HG02885 (cell line): ENCODE measurements around the gene BAX.
A peak's percentile ranks its signal among the peaks of the same experiment; 100 is the strongest.

Experiments
- ATAC-seq: cut with Tn5 transposase; IDR thresholded peaks from one replicate; pipeline ENCODE4 v1.9.1; 2021; ENCODE audit warnings: mild to moderate bottlenecking; ENCODE audit not compliant: unreplicated experiment, poor library complexity

The BAX gene

DNA sequence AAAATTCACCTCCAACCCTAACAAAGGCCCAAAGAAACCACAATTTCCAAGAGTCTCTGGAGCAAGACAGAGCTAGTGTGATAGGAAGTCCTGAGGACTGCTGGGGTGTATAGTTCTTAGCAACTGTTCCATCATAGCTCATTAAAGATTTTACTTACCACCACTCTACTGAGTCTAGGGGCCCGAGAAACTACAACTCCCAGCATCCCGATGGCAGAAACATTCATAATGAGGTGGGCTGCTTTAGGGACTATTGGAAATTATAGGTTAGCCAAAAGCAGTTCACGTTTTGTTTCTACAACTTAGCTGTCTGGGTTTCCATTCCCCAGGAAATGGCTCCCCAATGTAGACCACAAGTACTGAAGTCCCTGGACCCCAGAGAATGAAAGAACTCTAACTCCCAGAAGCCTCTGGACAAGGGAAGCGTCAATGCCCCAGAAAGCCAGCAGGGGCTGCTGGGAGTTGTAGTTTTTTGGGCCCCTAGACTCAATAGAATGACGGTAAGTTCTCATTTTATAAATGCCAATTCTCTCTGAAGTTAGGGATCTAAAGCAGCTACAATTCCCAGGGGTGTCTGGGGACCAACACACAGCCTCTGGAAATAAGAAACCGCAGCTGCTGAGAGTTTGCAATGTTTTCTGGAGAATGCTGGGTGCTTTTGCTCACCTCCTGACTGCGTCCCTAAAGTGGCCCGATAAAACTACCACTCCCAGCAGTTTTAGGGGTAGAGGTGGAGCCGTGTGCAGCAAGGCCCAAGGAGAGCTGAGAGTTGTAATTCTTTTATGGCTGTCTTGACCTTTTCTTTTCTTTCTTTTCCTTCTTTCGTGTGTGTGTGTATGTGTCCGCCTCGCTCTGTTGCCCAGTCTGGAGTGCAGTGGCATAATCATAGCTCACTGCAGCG lies 21.5 kb downstream of the BAX start:
- no peak for ATAC-seq

DNA sequence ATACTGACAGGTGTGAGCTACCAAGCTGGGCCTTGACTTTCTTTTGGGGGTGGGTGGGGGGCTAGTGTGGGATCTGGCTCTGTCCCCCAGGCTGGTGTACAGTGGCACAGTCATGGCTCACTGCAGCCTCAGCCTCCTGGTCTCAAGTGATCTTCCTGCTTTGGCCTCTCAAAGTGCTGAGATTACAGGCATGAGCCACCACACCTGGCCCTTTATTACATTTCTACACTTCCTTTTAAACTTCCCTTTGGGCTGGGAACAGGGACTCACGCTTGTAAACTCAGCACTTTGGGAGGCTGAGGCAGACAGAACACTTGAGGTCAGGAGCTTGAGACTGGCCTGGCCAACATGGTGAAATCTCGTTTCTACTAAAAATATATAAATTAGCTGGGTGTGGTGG lies 22.4 kb downstream of the BAX start:
- no peak for ATAC-seq

DNA sequence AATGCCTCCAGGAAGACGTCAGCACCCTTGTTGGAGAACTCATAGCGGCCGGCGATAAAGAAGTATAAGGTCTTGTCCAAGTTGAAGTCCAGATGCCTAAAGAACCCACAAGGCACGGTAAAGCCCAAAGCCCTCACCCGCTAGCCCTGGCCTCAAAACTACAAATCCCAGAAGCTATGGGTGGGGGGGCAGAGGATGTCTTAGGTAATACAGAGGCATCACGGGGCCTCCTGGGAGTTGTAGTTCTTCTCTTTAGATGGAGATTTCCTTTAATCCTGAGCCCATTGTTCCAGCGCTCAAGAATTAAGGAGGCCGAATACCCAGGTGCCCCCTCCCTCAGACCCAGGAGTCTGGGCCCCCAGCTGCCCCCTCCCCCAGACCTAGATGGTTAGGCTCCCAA lies 27.6 kb downstream of the BAX start:
- no peak for ATAC-seq

DNA sequence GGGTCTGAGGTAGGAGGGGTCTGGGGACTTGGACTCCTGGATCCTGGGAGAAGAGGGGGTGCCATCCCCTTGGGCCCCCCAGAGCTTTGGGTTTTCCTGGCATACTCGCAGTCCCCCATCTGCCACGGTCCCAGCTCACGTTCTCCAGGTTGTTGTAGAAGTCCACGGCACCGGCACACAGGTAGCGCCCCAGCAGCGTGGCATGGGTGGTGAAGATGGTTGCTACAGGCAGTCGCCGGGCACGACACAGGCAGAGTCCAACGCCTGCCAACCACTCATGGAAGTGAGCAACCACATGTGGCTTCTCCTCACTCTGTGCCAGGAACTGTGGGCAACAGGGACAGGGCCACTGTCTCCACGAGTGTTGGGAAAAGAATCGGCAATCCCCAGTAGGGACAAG lies 31.0 kb downstream of the BAX start:
- no peak for ATAC-seq

DNA sequence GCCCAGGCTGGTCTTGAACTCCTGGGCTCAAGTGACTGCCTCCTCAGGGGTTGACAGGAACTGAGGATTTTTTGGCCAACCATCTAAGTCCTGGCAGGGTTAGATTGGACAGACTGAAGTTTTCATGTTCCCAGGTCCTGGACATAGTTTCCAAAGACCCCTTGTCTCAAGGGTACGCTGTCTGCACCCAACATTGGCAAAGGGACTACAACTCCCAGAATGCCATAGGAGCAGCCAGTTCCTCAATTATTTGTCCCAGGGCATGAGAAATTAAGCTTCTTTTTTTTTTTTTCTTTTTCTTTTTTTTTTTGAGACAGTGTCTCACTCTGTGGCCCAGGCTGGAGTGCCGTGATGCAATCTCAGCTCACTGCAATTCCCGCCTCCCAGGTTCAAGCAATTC lies 31.5 kb downstream of the BAX start:
- ATAC-seq: no peak

DNA sequence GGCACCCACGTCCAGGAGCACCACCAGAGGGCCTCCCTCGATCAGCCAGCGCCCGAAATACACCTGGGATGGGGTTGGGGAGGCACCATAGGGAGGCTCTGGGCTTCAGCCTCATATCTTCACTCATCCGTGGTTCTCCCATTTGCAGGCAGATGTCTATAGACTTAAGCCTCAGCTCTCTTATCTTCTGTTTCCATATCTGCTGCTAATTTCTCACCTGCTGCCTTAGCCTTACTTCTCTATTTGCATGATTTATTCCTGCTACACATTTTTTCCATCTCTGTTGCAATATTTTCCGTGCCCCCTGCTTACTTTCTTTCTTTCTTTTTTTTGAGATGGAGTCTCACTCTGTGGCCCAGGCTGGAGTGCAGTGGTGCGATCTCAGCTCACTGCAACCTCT lies 32.6 kb downstream of the BAX start:
- ATAC-seq: no peak

DNA sequence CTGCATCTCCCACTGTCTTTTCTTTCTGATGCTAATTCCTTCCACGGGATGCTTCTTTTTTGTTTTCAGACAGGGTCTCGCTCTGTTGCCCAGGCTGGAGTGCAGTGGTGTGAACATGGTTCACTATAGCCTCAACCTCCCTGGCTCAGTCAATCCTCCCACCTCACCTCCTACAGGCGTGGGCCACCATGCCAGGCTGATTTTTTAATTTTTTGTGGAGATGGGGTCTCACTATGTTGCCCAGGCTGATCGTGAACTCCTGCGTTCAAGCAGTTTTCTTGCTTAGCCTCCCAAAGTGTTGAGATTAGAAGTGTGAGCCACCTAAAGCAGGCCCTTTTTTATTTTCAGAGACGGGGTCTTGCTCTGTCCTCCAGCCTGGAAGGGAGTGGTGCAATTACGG lies 33.6 kb downstream of the BAX start:
- no peak for ATAC-seq

DNA sequence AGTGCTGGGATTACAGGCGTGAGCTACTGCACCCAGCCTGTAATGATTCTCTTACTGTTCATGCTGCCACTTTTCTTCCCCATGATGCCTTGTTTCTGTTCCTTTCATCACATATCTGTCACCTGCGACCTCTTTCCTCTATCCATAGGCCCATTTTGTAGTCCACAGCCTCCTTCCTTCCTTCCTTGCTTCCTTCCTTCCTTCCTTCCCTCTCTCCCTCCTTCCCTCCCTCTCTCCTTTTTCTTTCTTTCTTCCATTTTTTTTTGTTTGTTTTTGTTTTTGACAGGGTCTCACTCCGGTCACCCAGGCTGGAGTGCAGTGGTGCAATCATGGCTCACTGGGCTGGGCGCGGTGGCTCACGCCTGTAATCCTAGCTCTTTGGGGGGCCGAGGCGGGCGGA lies 34.2 kb downstream of the BAX start:
- no peak for ATAC-seq

DNA sequence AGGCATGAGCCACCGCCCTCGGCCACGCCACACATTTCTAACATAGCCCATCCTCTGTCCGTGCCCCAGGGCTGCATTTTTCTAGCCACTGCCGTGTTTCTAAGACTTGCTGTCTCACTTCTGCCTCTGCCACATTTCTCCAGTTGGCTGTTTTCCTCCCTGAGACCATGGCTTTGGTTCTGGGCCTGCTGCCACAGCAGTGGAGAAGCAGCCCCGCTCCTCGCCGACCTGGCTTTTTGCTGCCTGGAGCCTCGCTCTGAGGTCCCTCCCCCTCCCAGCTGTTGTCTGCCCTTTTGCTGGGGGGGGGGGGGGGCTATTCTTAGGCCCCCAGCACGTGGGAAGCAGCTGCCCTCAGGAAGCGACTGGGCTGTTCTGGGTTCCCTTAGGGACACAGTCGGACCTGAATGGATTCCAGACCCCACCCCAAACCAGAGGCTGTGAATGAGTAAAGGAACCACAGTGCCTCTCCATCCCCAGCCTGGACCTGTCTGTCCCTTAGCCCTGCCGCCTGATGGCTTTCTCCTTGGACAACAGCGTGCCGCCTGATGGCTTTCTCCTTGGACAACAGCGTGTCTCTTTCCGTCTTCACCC lies 35.1 kb downstream of the BAX start:
- no peak for ATAC-seq

DNA sequence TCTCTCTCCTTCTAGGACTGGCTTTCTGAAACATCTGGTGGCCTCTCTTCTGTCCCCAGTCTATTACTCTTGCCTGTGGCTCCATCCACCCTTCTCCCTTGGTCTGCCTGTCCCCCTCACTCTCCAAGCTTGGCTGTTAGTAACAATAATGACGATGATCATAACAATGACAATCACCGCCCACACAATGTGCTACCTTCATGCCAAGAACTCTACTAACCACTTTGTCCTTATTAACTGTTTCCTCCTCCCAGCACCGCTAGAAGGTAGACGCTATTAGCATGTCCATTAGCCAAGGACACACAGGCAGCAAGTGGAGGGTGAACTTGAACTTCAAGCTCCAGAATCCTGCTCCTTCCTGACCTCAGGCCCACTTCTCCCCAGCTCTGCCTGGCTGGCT lies 35.7 kb downstream of the BAX start:
- ATAC-seq: no peak

DNA sequence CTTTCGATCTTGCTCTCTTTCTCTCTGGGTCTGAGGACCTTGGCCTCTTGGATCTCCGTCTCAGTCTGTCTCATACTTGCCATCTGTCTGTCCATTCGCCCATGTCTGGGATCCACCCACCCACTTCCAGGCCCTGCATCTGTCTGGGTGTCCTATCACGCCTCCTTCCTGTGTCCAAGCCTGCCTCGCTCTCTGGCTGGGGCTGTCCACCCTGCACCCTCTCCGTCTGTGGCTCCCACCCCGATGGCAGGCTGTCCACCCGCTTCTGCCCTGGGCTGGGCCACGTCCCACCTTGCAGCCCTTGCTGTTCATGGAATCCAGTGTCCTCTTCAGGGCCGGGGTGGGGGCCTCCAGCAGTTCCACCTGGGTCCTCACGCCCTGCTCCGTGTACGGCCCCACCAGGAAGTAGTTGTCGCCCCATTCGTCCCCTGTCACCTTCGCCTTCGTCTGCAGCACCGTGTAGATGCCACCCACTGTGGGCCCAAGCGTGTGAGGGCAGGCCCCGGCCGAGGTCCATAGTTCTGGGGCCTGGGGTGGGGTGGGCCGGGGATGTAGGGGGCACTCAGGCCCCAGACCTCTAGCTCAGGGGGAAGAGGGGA lies 36.4 kb downstream of the BAX start:
- no peak for ATAC-seq

DNA sequence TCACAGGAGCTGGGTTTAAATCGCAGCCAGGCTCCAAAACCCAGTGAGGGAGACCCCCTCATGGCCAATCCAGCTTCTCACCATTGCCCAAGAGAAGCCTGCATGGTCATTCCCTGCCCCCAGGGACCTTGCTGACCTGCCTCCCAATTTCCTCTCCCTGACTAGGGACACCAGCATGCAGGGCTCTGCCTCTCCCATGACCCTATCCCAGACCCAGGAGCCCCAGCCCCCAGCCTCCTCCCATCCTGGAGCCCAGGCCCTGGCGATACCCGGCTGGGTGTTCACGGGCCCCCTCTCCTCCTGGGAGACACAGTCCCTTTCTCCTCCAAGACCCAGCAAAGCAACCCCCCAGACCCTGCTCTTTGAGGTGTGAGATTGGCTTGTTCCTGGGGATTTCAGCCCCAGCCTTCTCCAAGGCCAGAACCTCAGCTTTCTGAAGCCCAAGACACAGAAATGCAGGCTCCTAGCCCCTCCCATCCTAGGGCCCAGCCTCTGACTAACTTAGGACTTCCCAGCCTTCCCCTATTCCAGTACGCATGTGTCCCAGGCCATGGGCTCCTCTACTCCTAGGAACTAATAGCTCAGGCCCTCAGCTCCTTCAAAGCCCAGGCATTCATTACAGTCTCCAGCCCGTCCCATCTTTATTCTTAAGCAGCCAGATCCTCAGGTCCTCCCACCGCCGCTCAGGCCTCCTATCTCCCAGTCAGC lies 37.4 kb downstream of the BAX start:
- ATAC-seq: no peak

DNA sequence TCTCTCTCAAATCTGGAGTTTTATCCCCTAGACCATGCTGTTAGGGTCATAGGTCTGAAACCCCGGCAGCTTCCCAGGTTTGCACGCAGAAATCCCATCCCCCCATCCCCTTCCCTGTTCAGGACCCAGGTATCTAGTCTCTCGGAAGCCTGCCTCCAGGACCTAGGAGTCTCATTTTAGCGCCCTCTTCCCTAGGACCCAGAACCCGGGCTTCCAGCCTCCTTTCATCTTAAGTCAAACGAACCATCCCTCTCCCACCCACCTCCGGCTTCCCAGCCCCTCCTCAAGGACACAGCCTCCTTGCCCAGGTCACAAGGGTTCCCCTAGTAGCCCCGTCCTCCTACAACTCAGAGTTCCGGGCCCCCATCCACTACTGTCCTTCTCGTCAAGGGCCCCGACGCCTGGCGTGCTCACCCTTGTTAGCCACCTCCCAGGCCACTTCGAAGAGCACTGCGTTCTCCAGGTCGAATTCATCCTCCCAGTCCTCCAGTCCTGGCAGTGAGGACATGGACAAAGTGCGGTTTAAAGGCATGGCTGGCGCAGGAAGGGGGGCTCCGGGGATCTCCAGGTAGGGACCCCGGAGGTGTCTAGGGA lies 38.0 kb downstream of the BAX start:
- ATAC-seq: no peak

DNA sequence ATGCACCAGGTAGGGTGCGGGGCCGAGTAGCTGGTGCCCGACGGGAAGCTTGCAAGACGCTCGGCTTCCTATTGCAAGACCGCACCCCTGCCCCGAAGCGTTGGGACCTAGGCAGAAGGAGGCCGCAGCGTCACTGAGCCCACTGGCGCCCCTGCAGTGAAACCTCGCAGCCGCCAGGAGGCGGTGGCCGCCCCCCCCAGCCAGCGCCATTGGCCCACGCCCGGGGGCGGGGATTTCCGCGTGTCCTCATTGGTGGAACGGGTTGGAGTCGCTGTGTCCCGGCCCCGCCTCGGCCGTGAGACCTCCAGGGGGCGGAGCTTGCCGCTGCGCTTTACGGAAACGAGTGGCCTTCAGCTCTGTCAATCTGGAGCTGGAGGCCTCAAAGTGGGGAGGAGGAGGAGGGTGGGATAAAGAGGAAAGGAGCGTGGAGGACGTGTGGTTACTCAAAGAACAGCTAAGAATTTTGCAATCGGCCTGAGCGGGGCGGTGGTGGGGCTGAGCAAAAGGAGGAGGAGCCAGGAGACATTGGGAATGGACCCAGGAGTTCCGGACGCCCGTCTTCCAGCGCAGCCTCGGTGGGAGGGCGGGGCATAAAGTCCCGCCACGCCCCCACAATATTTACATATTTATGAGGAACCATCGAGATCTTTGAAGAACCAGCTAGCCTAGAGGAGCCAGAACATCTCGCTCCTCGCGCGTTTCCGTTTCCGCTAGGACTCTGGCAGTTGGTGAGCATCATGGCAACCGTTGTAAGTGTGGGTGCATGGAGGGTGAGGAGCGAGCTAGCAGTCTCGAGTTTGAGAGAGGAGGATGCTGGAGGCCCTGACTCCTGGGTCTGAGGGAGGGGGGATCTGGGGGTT lies 38.7 kb downstream of the BAX start, which contains the start of the genes GYS1 and RUVBL2:
GYS1 (minus strand) TSS at position 135 of the 860 bp plus-strand sequence. CDS start 197 bp downstream, outside the sequence.
RUVBL2 (plus strand) TSS at position 713 of the 860 bp plus-strand sequence; CDS start at position 738, 25 bp downstream.
- ATAC-seq: peak; percentile 89

DNA sequence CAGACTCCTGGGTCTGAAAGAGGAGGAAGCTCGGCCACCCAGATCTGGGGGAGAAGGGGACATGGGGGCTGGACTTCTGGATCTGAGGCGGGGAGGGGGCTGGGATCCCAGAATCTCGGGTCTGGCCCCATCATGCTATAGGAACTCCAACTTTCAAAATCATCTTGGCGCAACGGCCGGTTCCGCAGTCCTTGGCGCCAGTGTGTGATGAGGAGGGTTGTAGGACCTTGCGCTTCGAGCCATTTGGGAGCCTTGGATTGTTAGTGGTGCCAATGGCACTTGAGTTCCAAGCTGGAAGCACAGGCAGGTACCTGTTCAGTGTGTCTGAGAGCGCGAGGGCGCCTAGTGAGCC lies 39.3 kb downstream of the BAX start:
- ATAC-seq: no peak

DNA sequence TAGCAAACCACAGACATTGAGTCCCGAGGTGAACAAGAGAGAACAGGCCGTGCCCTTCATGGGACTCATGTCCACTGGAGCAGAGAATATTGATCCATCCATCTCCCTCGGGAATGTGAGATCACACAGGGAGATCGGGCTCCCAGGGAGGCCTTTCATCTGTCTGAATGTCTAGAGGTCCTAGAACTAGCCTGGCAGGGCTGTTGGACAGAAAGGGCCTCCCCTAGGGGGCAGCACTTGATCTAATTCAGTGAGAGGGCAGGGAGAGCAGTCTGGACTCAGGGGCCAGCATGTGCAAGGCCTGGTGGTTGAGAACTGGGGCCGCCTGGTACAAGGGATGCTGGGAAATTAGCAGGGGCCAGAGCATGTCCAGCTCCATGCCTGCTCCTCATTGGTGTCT lies 43.3 kb downstream of the BAX start:
- ATAC-seq: no peak

DNA sequence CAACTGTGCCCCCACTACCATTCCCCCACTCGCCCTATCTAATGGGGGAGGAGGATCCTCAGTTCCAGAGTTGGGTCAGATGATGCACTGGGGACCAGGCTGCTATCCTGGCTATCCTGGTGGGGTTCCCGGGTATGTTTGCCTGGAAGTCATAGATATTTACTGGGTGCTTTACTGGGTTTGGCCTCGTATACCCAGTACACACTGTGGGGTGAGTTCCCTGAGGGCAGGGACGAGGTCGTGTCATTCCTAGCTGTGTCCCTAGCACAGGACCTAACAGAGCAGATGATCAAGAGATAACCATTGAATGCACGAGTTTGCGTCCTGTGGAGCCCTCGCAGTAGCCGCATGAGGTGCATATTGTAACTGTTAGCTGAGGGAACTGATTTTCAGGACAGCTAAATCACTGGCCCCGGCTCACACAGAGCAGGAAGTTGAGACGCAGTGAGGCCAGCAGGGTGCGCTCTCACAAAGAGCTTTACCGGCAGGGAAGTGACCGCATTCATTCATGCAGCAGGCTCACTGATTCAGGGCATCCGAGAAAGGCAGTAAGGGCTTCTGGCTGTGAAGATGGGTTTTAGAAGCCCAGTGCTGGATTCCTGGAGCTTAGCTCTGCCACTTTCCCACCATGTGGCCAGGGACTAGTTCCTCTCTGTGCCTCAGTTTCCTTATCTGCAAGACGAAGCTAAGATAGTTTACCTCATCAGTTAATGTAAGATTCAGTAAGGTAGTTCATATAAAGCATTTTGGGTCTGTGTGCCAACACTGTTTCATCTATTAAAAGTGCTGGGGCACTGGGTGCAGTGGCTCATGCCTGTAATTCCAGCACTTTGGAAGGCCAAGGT lies 45.0 kb downstream of the BAX start:
- ATAC-seq: no peak

DNA sequence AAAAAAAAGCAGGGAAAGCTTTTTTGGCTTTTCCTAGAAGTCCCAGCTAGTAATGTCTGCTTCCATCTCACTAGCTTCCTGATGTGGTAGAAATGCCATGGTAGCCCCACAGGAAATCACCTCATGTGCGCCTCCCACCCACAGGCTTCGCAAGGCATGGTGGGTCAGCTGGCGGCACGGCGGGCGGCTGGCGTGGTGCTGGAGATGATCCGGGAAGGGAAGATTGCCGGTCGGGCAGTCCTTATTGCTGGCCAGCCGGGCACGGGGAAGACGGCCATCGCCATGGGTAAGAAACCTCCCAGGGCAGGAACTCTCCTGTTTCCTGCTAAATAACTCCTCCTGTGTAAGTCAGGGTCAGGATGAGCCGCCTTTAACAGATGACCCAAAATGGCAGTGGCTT lies 49.5 kb downstream of the BAX start:
- ATAC-seq: no peak
